H9 (cell line): ENCODE results near the gene NCOA5. TPM values are rescaled to one million over a fixed set of nuclear protein-coding genes. Genes with fewer than 3 reads are reported as not detected.

Source experiments
- DNase-seq: peaks from one replicate; pipeline ENCODE4 v3.0.0-alpha.2; 2017
- H2AFZ ChIP-seq: one replicate; pipeline ENCODE4 v1.6.1; 2013; ENCODE audit warnings: mild to moderate bottlenecking, low read length, control low read depth, moderate library complexity
- H2AK5ac ChIP-seq: 2 replicates; pipeline ENCODE4 v1.6.1; 2013; ENCODE audit warnings: low read length, control low read depth, mixed read lengths; ENCODE audit not compliant: insufficient read length
- H2BK120ac ChIP-seq: one replicate; pipeline ENCODE4 v1.6.1; 2013; ENCODE audit warnings: low read depth, mild to moderate bottlenecking, low read length, control low read depth, inconsistent platforms; ENCODE audit not compliant: poor library complexity, severe bottlenecking
- H2BK12ac ChIP-seq: 2 replicates; pipeline ENCODE4 v1.6.1; 2013; ENCODE audit warnings: low read length, control low read depth, mixed read lengths, low read depth; ENCODE audit not compliant: insufficient read length
- H2BK15ac ChIP-seq: 2 replicates; pipeline ENCODE4 v1.6.1; 2013; ENCODE audit warnings: low read depth, low read length, control low read depth
- H2BK20ac ChIP-seq: one replicate; pipeline ENCODE4 v1.6.1; 2013; ENCODE audit warnings: low read depth, mild to moderate bottlenecking, low read length, control low read depth, inconsistent platforms; ENCODE audit not compliant: poor library complexity, severe bottlenecking
- H2BK5ac ChIP-seq: 2 replicates; pipeline ENCODE4 v1.6.1; 2013; ENCODE audit warnings: low read length, control low read depth, mixed read lengths; ENCODE audit not compliant: insufficient read length
- H3K14ac ChIP-seq: 2 replicates; pipeline ENCODE4 v1.6.1; 2013; ENCODE audit warnings: low read length, control low read depth; ENCODE audit not compliant: insufficient read depth
- H3K18ac ChIP-seq: 2 replicates; pipeline ENCODE4 v1.6.1; 2013; ENCODE audit warnings: low read depth, mild to moderate bottlenecking, mixed read lengths, low read length, control low read depth; ENCODE audit not compliant: insufficient read length
- H3K23ac ChIP-seq: 2 replicates; pipeline ENCODE4 v1.6.1; 2013; ENCODE audit warnings: low read length, control low read depth, mixed read lengths, low read depth; ENCODE audit not compliant: insufficient read length
- H3K23me2 ChIP-seq: 2 replicates; pipeline ENCODE4 v1.6.1; 2013; ENCODE audit warnings: low read depth, mild to moderate bottlenecking, mixed read lengths, low read length, control low read depth; ENCODE audit not compliant: insufficient read length, poor library complexity, severe bottlenecking
- H3K27ac ChIP-seq: 2 replicates; pipeline ENCODE4 v1.5.1; 2013; ENCODE audit warnings: low read length, control low read depth, mixed read lengths, low read depth; ENCODE audit not compliant: insufficient read length
- H3K27me3 ChIP-seq: 2 replicates; pipeline ENCODE4 v1.6.1; 2013; ENCODE audit warnings: low read length, control low read depth, inconsistent platforms; ENCODE audit not compliant: insufficient read depth
- H3K4ac ChIP-seq: 2 replicates; pipeline ENCODE4 v1.6.1; 2013; ENCODE audit warnings: low read depth, mild to moderate bottlenecking, control low read depth, inconsistent platforms, low read length, moderate library complexity
- H3K4me1 ChIP-seq: 2 replicates; pipeline ENCODE4 v1.6.1; 2013; ENCODE audit warnings: low read length, control low read depth, inconsistent platforms; ENCODE audit not compliant: insufficient read depth
- H3K4me2 ChIP-seq: 2 replicates; pipeline ENCODE4 v1.6.1; 2013; ENCODE audit warnings: low read length, control low read depth, mixed read lengths; ENCODE audit not compliant: insufficient read length, insufficient read depth
- H3K56ac ChIP-seq: 2 replicates; pipeline ENCODE4 v1.6.1; 2013; ENCODE audit warnings: low read depth, mild to moderate bottlenecking, mixed read lengths, low read length, control low read depth; ENCODE audit not compliant: insufficient read length
- H3K79me1 ChIP-seq: 2 replicates; pipeline ENCODE4 v1.6.1; 2013; ENCODE audit warnings: low read depth, mild to moderate bottlenecking, moderate library complexity, low read length, control low read depth, inconsistent platforms; ENCODE audit not compliant: insufficient read depth, poor library complexity, severe bottlenecking
- H3K79me2 ChIP-seq: 2 replicates; pipeline ENCODE4 v1.6.1; 2013; ENCODE audit warnings: low read length, control low read depth, inconsistent platforms; ENCODE audit not compliant: insufficient read depth
- H3K9ac ChIP-seq: 2 replicates; pipeline ENCODE4 v1.6.1; 2013; ENCODE audit warnings: low read length, control low read depth, mixed read lengths; ENCODE audit not compliant: insufficient read length; ENCODE audit errors: extremely low read depth
- H3K9me3 ChIP-seq: one replicate; pipeline ENCODE4 v1.6.1; 2013; ENCODE audit warnings: low read depth, low read length, inconsistent platforms; ENCODE audit not compliant: control insufficient read depth
- H3T11ph ChIP-seq: one replicate; pipeline ENCODE4 v1.6.1; 2013; ENCODE audit warnings: mild to moderate bottlenecking, low read length, control low read depth, inconsistent platforms
- H4K20me1 ChIP-seq: one replicate; pipeline ENCODE4 v1.6.1; 2013; ENCODE audit not compliant: control insufficient read depth, insufficient read length, insufficient read depth
- H4K5ac ChIP-seq: 2 replicates; pipeline ENCODE4 v1.6.1; 2013; ENCODE audit warnings: low read depth, mild to moderate bottlenecking, mixed read lengths, low read length, control low read depth; ENCODE audit not compliant: insufficient read length
- H4K8ac ChIP-seq: replicated peaks from 2 replicates; pipeline ENCODE4 v1.6.1; 2013; ENCODE audit warnings: low read length, control low read depth, mixed read lengths, low read depth; ENCODE audit not compliant: insufficient read length
- H4K91ac ChIP-seq: 2 replicates; pipeline ENCODE4 v1.6.1; 2013; ENCODE audit warnings: low read depth, mild to moderate bottlenecking, moderate library complexity, mixed read lengths, low read length, control low read depth; ENCODE audit not compliant: insufficient read length
- H3K27ac Mint-ChIP-seq, 3 experiments: 2 replicates in 2 of 3; 3 replicates in 1 of 3; pipeline ENCODE4 v1.8.0; 2020 to 2021; ENCODE audit warnings: mixed read lengths in 3 of 3, mild to moderate bottlenecking in 1 of 3, moderate library complexity in 1 of 3
- H3K27me3 Mint-ChIP-seq: 2 replicates; pipeline ENCODE4 v1.8.0; 2021; ENCODE audit warnings: low read depth, mild to moderate bottlenecking, moderate library complexity, mixed read lengths
- H3K36me3 Mint-ChIP-seq, 3 experiments: 2 replicates in 2 of 3; 3 replicates in 1 of 3; pipeline ENCODE4 v1.8.0; 2020 to 2021; ENCODE audit warnings: low read depth in 3 of 3, mixed read lengths in 3 of 3; ENCODE audit not compliant: insufficient read depth in 1 of 3
- H3K4me1 Mint-ChIP-seq, 2 experiments: 2 replicates each; pipeline ENCODE4 v1.8.0; 2020; ENCODE audit warnings: mixed read lengths in 2 of 2
- H3K4me3 Mint-ChIP-seq, 2 experiments: 2 replicates in 1 of 2; 3 replicates in 1 of 2; pipeline ENCODE4 v1.8.0; 2020 to 2021; ENCODE audit warnings: mild to moderate bottlenecking in 2 of 2, mixed read lengths in 2 of 2, moderate library complexity in 1 of 2
- H3K9me3 Mint-ChIP-seq, 2 experiments: 2 replicates in 1 of 2; 3 replicates in 1 of 2; pipeline ENCODE4 v1.8.0; 2020; ENCODE audit warnings: mild to moderate bottlenecking in 2 of 2, mixed read lengths in 2 of 2, moderate library complexity in 1 of 2
- WGBS: extraction: QIAGEN DNeasy Blood & Tissue Kit; methylation state at CpG from one replicate; pipeline ENCODE4 v1.1.7; 2013; ENCODE audit warnings: missing lambda C conversion rate, low lambda C conversion rate, mixed read lengths; ENCODE audit not compliant: insufficient read length; ENCODE audit errors: extremely low coverage; 5-methylcytosine and 5-hydroxymethylcytosine counted together
- total RNA-seq: library from RNA; stranded (reverse); gene quantifications from 2 replicates; pipeline ENCODE4 v1.2.1, GENCODE V29; 2021
- TF ChIP-seq, protein P1 (sequence below): fragments of 200-600 bp; sonication (generic); conservative IDR thresholded peaks from 3 replicates; pipeline ENCODE4 v1.8.0; 2021; ENCODE audit warnings: antibody characterized with exemption, mild to moderate bottlenecking

The NCOA5 gene
- total RNA-seq, 1 experiment from 2014 or later = 55.7 TPM

DNA sequence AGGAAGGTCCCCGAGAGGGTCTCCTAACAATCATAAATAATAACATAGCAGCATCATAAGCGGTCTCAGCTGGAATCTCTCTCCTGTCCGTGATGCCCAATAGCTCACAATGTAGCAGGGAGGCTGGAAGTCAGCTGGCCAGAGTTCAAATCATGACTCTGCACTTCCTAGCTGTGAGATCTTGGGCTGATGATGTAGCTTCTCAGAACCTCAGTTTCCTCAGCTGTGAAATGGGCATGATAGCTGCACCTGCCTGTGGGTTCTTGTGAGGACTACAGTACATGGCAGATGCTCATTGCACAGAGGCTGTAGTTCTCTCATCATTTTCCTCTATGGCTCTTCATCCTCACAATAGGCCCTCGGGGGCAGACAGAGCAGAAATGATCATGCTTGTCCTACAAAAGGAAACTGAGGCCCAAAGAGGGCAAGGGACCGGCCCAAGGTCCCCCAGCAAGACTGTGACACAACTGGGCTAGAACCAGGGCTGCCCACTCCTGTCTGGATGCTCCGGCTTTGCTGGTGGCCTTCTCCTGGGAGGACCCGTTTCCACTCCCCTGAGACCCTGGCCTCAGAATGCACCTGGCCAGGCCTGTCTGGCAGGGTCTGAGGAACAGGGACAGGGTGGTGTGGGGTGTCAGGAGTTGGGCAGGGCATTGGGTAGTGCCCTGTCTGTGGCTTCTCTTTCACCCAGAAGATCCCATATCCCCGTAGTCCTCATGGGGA, 43.0 kb downstream of the NCOA5 start:
- Histone ChIP-seq H3K4ac (no peak overlapping the region), H3T11ph (no peak overlapping the region), H2BK12ac (no peak overlapping the region), H2AK5ac (no peak overlapping the region), H3K27me3 (0 out of 2 replicates have a peak, but pooled peaks cover 3% of the 10 kb centered on the region), H3K56ac (no peak overlapping the region), H3K14ac (no peak overlapping the region; the same call in 1 of the 2 replicates), H4K5ac (no peak overlapping the region), H3K79me1 (no peaks in the 10 kb centered on the region), H3K23me2 (no peaks in the 10 kb centered on the region), H2AFZ (no peak overlapping the region), H4K20me1 (no peaks in the 10 kb centered on the region), H3K18ac (no peak overlapping the region), H4K8ac (no peak overlapping the region), H2BK5ac (no peak overlapping the region), H3K79me2 (no peaks in the 10 kb centered on the region), H4K91ac (no peak overlapping the region), H3K4me2 (no peak overlapping the region), H2BK15ac (no peak overlapping the region), H2BK20ac (no peak overlapping the region), H3K9me3 (no peaks in the 10 kb centered on the region), H3K4me1 (no peaks in the 10 kb centered on the region), H3K27ac (no peak overlapping the region), H3K9ac (no peak overlapping the region), H3K23ac (no peak overlapping the region), H2BK120ac (no peak overlapping the region)
- DNase-seq = no peak
- Mint-ChIP-seq H3K27me3 (peaks cover 60% of the 10 kb centered on the region), H3K4me3 (peak overlapping the region in 1 of 2 experiments; percentile 16; a peak in 1 of 5 replicates), H3K36me3 (0 out of 7 replicates have a peak, but pooled peaks cover 0 to 1% (median 0%) of the 10 kb centered on the region in 3 experiments), H3K9me3 (no peaks in the 10 kb centered on the region), H3K4me1 (peaks cover 2 to 11% of the 10 kb centered on the region in 2 experiments; a peak in 2 of 4 replicates), H3K27ac (no peak overlapping the region)
- TF ChIP-seq, protein P1, sequence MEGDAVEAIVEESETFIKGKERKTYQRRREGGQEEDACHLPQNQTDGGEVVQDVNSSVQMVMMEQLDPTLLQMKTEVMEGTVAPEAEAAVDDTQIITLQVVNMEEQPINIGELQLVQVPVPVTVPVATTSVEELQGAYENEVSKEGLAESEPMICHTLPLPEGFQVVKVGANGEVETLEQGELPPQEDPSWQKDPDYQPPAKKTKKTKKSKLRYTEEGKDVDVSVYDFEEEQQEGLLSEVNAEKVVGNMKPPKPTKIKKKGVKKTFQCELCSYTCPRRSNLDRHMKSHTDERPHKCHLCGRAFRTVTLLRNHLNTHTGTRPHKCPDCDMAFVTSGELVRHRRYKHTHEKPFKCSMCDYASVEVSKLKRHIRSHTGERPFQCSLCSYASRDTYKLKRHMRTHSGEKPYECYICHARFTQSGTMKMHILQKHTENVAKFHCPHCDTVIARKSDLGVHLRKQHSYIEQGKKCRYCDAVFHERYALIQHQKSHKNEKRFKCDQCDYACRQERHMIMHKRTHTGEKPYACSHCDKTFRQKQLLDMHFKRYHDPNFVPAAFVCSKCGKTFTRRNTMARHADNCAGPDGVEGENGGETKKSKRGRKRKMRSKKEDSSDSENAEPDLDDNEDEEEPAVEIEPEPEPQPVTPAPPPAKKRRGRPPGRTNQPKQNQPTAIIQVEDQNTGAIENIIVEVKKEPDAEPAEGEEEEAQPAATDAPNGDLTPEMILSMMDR = no peak
- no CpG with 5 or more reads among the region's 8 CpGs for WGBS
